GM21423 (cell line): ENCODE measurements around the gene LONP1.
"Not testable (repeated sequence)": the region's sequence is repeated elsewhere in the genome, so short reads cannot be mapped to it uniquely, and the experiment has no call there.

Source experiments
- ATAC-seq: cut with Tn5 transposase; IDR thresholded peaks from one replicate; pipeline ENCODE4 v1.9.1; 2021; ENCODE audit warnings: mild to moderate bottlenecking, moderate library complexity; ENCODE audit not compliant: unreplicated experiment

The LONP1 gene

GRCh38 chr19:5719961-5720790 lies at the start of gene LONP1, which contains the start of gene CATSPERD:
Gene LONP1 (minus strand): TSS chr19:5720146. CDS start chr19:5720132, 14 bp downstream.
Gene CATSPERD (plus strand): TSS chr19:5720637. CDS start chr19:5720738, 101 bp downstream.
- peak; percentile 78 for ATAC-seq

GRCh38 chr19:5767949-5768348 lies 48.0 kb upstream of the LONP1 start:
- no peak for ATAC-seq

GRCh38 chr19:5765220-5765619 lies 45.3 kb upstream of the LONP1 start:
- no peak for ATAC-seq

GRCh38 chr19:5762608-5763217 lies 42.8 kb upstream of the LONP1 start:
- no peak for ATAC-seq

- ATAC-seq = no peak
Measured at GRCh38 chr19:5753743-5754142, 33.8 kb upstream of the LONP1 start.

- no peak for ATAC-seq
Measured at GRCh38 chr19:5751709-5752108, 31.8 kb upstream of the LONP1 start.

GRCh38 chr19:5749505-5749904 lies 29.6 kb upstream of the LONP1 start:
- ATAC-seq = no peak

- ATAC-seq = not testable (repeated sequence)
Measured at GRCh38 chr19:5748920-5749319, 29.0 kb upstream of the LONP1 start.

- ATAC-seq = not testable (repeated sequence)
Measured at GRCh38 chr19:5744999-5745398, 25.1 kb upstream of the LONP1 start.

GRCh38 chr19:5743630-5744029 lies 23.7 kb upstream of the LONP1 start:
- no peak for ATAC-seq

GRCh38 chr19:5742051-5742450 lies 22.1 kb upstream of the LONP1 start:
- no peak for ATAC-seq

GRCh38 chr19:5738423-5738822 lies 18.5 kb upstream of the LONP1 start:
- ATAC-seq = no peak

- not testable (repeated sequence) for ATAC-seq
Measured at GRCh38 chr19:5733172-5733571, 13.2 kb upstream of the LONP1 start.

- no peak for ATAC-seq
Measured at GRCh38 chr19:5727453-5728050, 7.6 kb upstream of the LONP1 start.

- ATAC-seq = peak; percentile 0
Measured at GRCh38 chr19:5719274-5719960, 529 bp downstream of the LONP1 start.

GRCh38 chr19:5718579-5719273 lies 1.2 kb downstream of the LONP1 start:
- no peak for ATAC-seq

GRCh38 chr19:5718037-5718578 lies 1.8 kb downstream of the LONP1 start:
- no peak for ATAC-seq

GRCh38 chr19:5717215-5717935 lies 2.6 kb downstream of the LONP1 start:
- ATAC-seq = no peak

GRCh38 chr19:5714816-5715215 lies 5.1 kb downstream of the LONP1 start:
- no peak for ATAC-seq

GRCh38 chr19:5713228-5713627 lies 6.7 kb downstream of the LONP1 start:
- ATAC-seq = no peak
